Tibial nerve (tissue), 4 donors: ENCODE measurements around the gene LCNL1. TPM values are rescaled to one million over a fixed set of nuclear protein-coding genes. Genes with fewer than 3 reads are reported as not detected.

Source experiments
- DNase-seq, 2 donors: peaks; one replicate each; pipeline ENCODE4 v3.0.0-alpha.2; 2019; ENCODE audit warnings: low spot score in 2 of 2
- H3K27ac ChIP-seq, 4 donors: fragments of 200-600 bp; sonication (generic) in 3 of 4; one replicate each; pipeline ENCODE4 v1.5.1; 2017 to 2019; ENCODE audit warnings: mild to moderate bottlenecking in 1 of 4
- H3K27me3 ChIP-seq, 2 donors: fragments of 200-600 bp; sonication (generic) in 1 of 2; one replicate each; pipeline versions ENCODE4 v1.5.1 to v1.6.0; 2017 to 2019
- H3K36me3 ChIP-seq, 3 donors: fragments of 200-600 bp; sonication (generic); one replicate each; pipeline ENCODE4 v1.5.1; 2018 to 2019
- H3K4me1 ChIP-seq, 4 donors: fragments of 200-600 bp; sonication (generic) in 3 of 4; one replicate each; pipeline ENCODE4 v1.5.1; 2017 to 2019
- H3K4me3 ChIP-seq, 4 donors: fragments of 200-600 bp; sonication (generic) in 3 of 4; one replicate each; pipeline ENCODE4 v1.5.1; 2017 to 2019; ENCODE audit warnings: mild to moderate bottlenecking in 1 of 4, moderate library complexity in 1 of 4
- H3K9me3 ChIP-seq, 4 donors: fragments of 200-600 bp; sonication (generic) in 3 of 4; one replicate each; pipeline ENCODE4 v1.5.1; 2017 to 2019
- CTCF ChIP-seq, 5 experiments: fragments of 200-600 bp in 3 of 5; fragments of 450-650 bp in 2 of 5; sonication (generic) in 3 of 5; IDR thresholded peaks; one replicate each; pipeline ENCODE4 v1.5.1; 2016 to 2019; ENCODE audit warnings: antibody characterized with exemption in 5 of 5, mild to moderate bottlenecking in 3 of 5, moderate library complexity in 2 of 5
- EP300 ChIP-seq, 2 donors: sonication (generic); formaldehyde crosslinking; IDR thresholded peaks; one replicate each; pipeline ENCODE4 v1.6.1; 2017; ENCODE audit warnings: antibody characterized with exemption in 2 of 2, mild to moderate bottlenecking in 1 of 2
- POLR2A ChIP-seq, 2 donors: fragments of 450-650 bp; IDR thresholded peaks; one replicate each; pipeline ENCODE4 v1.6.1; 2017; ENCODE audit warnings: antibody characterized with exemption in 2 of 2, mild to moderate bottlenecking in 2 of 2, moderate library complexity in 2 of 2
- WGBS, 2 donors: methylation state at CpG; one replicate each; pipeline ENCODE4 v1.1.5; 2018; 5-methylcytosine and 5-hydroxymethylcytosine counted together
- total RNA-seq, 4 donors: library from RNA; depleted of rRNA; stranded (reverse); fragments of >200 nt; gene quantifications; one replicate each; pipeline ENCODE4 v1.1.0, GENCODE V29; 2016

LCNL1 gene
- total RNA-seq, 4 donors from 2014 or later, result 14.7 to 86.3 (median 64.3) TPM

GRCh38 chr9:137011907-137012675, 29.3 kb downstream of the LCNL1 start:
- H3K36me3 ChIP-seq, result peaks cover 0 to 100% (median 26%) of the 10 kb centered on the region in 3 donors
- peaks cover 0 to 12% (median 0%) of the 10 kb centered on the region in 4 donors for H3K4me1 ChIP-seq

GRCh38 chr9:137012694-137013570, 30.1 kb downstream of the LCNL1 start:
- no peak for DNase-seq
- Histone ChIP-seq H3K4me1 (peaks cover 0 to 4% (median 0%) of the 10 kb centered on the region in 4 donors), H3K27ac (peak overlapping the region in 1 of 4 donors; percentile 14), H3K27me3 (no peaks in the 10 kb centered on the region), H3K4me3 (no peak overlapping the region), H3K36me3 (peaks cover 4 to 100% (median 26%) of the 10 kb centered on the region in 3 donors), H3K9me3 (no peaks in the 10 kb centered on the region)
- 88 to 91% methylated on average over 36 to 44 of the region's 67 CpGs for WGBS, 2 donors
- no peak for TF ChIP-seq EP300 (IDR thresholded peaks at IDR 0.05)

More at GRCh38 chr9:137011907-137012675, 29.3 kb downstream of the LCNL1 start:
- TF ChIP-seq POLR2A (IDR thresholded peaks at IDR 0.05) (no peak), CTCF (IDR thresholded peaks at IDR 0.05) (no peak), EP300 (IDR thresholded peaks at IDR 0.05) (no peak)
- H3K9me3 ChIP-seq, result no peaks in the 10 kb centered on the region
- no peaks in the 10 kb centered on the region for H3K27me3 ChIP-seq
- H3K27ac ChIP-seq, result no peak overlapping the region
- no peak overlapping the region for H3K4me3 ChIP-seq
- 88 to 90% methylated on average over 37 to 38 of the region's 39 CpGs for WGBS, 2 donors
- DNase-seq, result no peak

GRCh38 chr9:137013571-137013940, 30.8 kb downstream of the LCNL1 start:
- DNase-seq, result no peak
- Histone ChIP-seq H3K27me3 (no peaks in the 10 kb centered on the region), H3K4me1 (no peaks in the 10 kb centered on the region), H3K4me3 (no peak overlapping the region), H3K27ac (peak overlapping the region in 1 of 4 donors; percentile 14), H3K36me3 (peaks cover 4 to 100% (median 26%) of the 10 kb centered on the region in 3 donors), H3K9me3 (no peaks in the 10 kb centered on the region)
- 95 to 96% methylated on average over 8 to 20 of the region's 20 CpGs for WGBS, 2 donors
- TF ChIP-seq CTCF (IDR thresholded peaks at IDR 0.05) (no peak), EP300 (IDR thresholded peaks at IDR 0.05) (no peak), POLR2A (IDR thresholded peaks at IDR 0.05) (no peak)

- 92 to 98% methylated on average over 11 to 17 of the region's 23 CpGs for WGBS, 2 donors
- H3K4me3 ChIP-seq, result no peak overlapping the region
- H3K27me3 ChIP-seq, result no peaks in the 10 kb centered on the region
- peaks cover 4 to 100% (median 26%) of the 10 kb centered on the region in 3 donors for H3K36me3 ChIP-seq
- DNase-seq, result no peak
- no peak overlapping the region for H3K27ac ChIP-seq
- TF ChIP-seq EP300 (IDR thresholded peaks at IDR 0.05) (no peak), POLR2A (IDR thresholded peaks at IDR 0.05) (no peak), CTCF (IDR thresholded peaks at IDR 0.05) (no peak)
- no peaks in the 10 kb centered on the region for H3K9me3 ChIP-seq
- no peaks in the 10 kb centered on the region for H3K4me1 ChIP-seq
Observed at GRCh38 chr9:137014166-137014565, 31.4 kb downstream of the LCNL1 start.

GRCh38 chr9:137014776-137015539, 32.2 kb downstream of the LCNL1 start:
- Histone ChIP-seq H3K4me1 (no peaks in the 10 kb centered on the region), H3K27me3 (no peaks in the 10 kb centered on the region), H3K27ac (no peak overlapping the region), H3K36me3 (peaks cover 4 to 100% (median 26%) of the 10 kb centered on the region in 3 donors), H3K9me3 (no peaks in the 10 kb centered on the region), H3K4me3 (no peak overlapping the region)
- TF ChIP-seq CTCF (IDR thresholded peaks at IDR 0.05) (no peak), EP300 (IDR thresholded peaks at IDR 0.05) (no peak), POLR2A (IDR thresholded peaks at IDR 0.05) (no peak)
- DNase-seq, result no peak
- 94% methylated on average over 32 to 36 of the region's 36 CpGs for WGBS, 2 donors
